Glomerular endothelial cell (primary cell): ENCODE data around the gene IL23A. TPM values are rescaled to one million over a fixed set of nuclear protein-coding genes. Genes with fewer than 3 reads are reported as not detected.
"Not testable (repeated sequence)": the region's sequence is repeated elsewhere in the genome, so short reads cannot be mapped to it uniquely, and the experiment has no call there.

Source experiments
- DNase-seq: peaks from one replicate; pipeline ENCODE4 v3.0.0-alpha.2; 2011; ENCODE audit warnings: low read depth, low spot score; ENCODE audit errors: extremely low read depth
- total RNA-seq: library from RNA; depleted of rRNA; stranded (reverse); fragments of >200 nt; gene quantifications from 2 replicates; pipeline ENCODE4 v1.2.3, GENCODE V29; 2015

IL23A gene
- total RNA-seq, 1 donor from 2014 or later = not detected

GRCh38 chr12:56324206-56324605, 14.5 kb upstream of the IL23A start:
- DNase-seq = no peak

- no peak for DNase-seq
These were observed 12.6 kb upstream of the IL23A start for GRCh38 chr12:56326126-56326525.

- no peak for DNase-seq
These were observed 12.2 kb upstream of the IL23A start for GRCh38 chr12:56326533-56326932.

GRCh38 chr12:56330936-56331490, 7.7 kb upstream of the IL23A start:
- DNase-seq = no peak

- no peak for DNase-seq
These were observed 6.0 kb upstream of the IL23A start for GRCh38 chr12:56332512-56333196.

GRCh38 chr12:56333197-56333678, 5.4 kb upstream of the IL23A start:
- no peak for DNase-seq

GRCh38 chr12:56333679-56334489, 4.8 kb upstream of the IL23A start, which contains the start of gene PAN2:
Gene PAN2, minus strand, starts transcription at chr12:56334000. Its CDS starts 906 bp downstream, at chr12:56333094.
- DNase-seq = peak; percentile 88

- no peak for DNase-seq
These were observed 4.2 kb upstream of the IL23A start for GRCh38 chr12:56334490-56334793.

GRCh38 chr12:56335527-56335926, 3.2 kb upstream of the IL23A start:
- not testable (repeated sequence) for DNase-seq

- no peak for DNase-seq
These were observed 2.1 kb upstream of the IL23A start for GRCh38 chr12:56336361-56337167.

GRCh38 chr12:56337753-56338251, 882 bp upstream of the IL23A start:
- no peak for DNase-seq

- DNase-seq = no peak
These were observed 406 bp downstream of the IL23A start for GRCh38 chr12:56339158-56339422.

GRCh38 chr12:56341616-56342015, 2.9 kb downstream of the IL23A start:
- no peak for DNase-seq

- not testable (repeated sequence) for DNase-seq
These were observed 3.6 kb downstream of the IL23A start for GRCh38 chr12:56342290-56342689.

GRCh38 chr12:56346675-56347074, 8.0 kb downstream of the IL23A start:
- DNase-seq = no peak

- not testable (repeated sequence) for DNase-seq
These were observed 8.6 kb downstream of the IL23A start for GRCh38 chr12:56347255-56347654.

GRCh38 chr12:56348776-56349175, 10.1 kb downstream of the IL23A start:
- DNase-seq = no peak

GRCh38 chr12:56350662-56351061, 12.0 kb downstream of the IL23A start:
- no peak for DNase-seq

GRCh38 chr12:56351325-56351724, 12.6 kb downstream of the IL23A start:
- DNase-seq = no peak

- DNase-seq = no peak
These were observed 20.3 kb downstream of the IL23A start for GRCh38 chr12:56358836-56359532.
